ACC112 (cell line): ENCODE results near the gene RHBDD2.
"Not testable (repeated sequence)": the region's sequence is repeated elsewhere in the genome, so short reads cannot be mapped to it uniquely, and the experiment has no call there.

ENCODE experiments used
- H2AFZ ChIP-seq: fragments of 200-600 bp; sonication (generic); one replicate; pipeline ENCODE4 v1.6.0; 2017; ENCODE audit warnings: antibody characterized with exemption, low read length; ENCODE audit not compliant: unreplicated experiment
- H3K27ac ChIP-seq: fragments of 200-600 bp; sonication (generic); 2 replicates; pipeline ENCODE4 v1.5.1; 2014; ENCODE audit warnings: low read depth, mild to moderate bottlenecking, antibody characterized with exemption, low read length, moderate library complexity
- H3K27me3 ChIP-seq: fragments of 200-600 bp; sonication (generic); 2 replicates; pipeline ENCODE4 v1.6.1; 2014; ENCODE audit warnings: mild to moderate bottlenecking, antibody characterized with exemption, low read length, moderate library complexity, mixed read lengths; ENCODE audit not compliant: insufficient read depth
- H3K36me3 ChIP-seq: fragments of 200-600 bp; sonication (generic); 2 replicates; pipeline ENCODE4 v1.6.1; 2016; ENCODE audit warnings: mild to moderate bottlenecking, antibody characterized with exemption, low read length, moderate library complexity, mixed read lengths; ENCODE audit not compliant: insufficient read depth
- H3K4me1 ChIP-seq: fragments of 200-600 bp; sonication (generic); one replicate; pipeline ENCODE4 v1.6.1; 2016; ENCODE audit warnings: low read length, mixed read lengths; ENCODE audit not compliant: insufficient read depth, unreplicated experiment, control insufficient read depth
- H3K4me3 ChIP-seq: fragments of 200-600 bp; sonication (generic); 2 replicates; pipeline ENCODE4 v1.5.1; 2014; ENCODE audit warnings: mild to moderate bottlenecking, low read depth, low read length
- H3K79me2 ChIP-seq: fragments of 200-600 bp; sonication (generic); one replicate; pipeline ENCODE4 v1.6.0; 2016; ENCODE audit warnings: low read length; ENCODE audit not compliant: control insufficient read depth, unreplicated experiment, insufficient read depth

Gene RHBDD2

DNA sequence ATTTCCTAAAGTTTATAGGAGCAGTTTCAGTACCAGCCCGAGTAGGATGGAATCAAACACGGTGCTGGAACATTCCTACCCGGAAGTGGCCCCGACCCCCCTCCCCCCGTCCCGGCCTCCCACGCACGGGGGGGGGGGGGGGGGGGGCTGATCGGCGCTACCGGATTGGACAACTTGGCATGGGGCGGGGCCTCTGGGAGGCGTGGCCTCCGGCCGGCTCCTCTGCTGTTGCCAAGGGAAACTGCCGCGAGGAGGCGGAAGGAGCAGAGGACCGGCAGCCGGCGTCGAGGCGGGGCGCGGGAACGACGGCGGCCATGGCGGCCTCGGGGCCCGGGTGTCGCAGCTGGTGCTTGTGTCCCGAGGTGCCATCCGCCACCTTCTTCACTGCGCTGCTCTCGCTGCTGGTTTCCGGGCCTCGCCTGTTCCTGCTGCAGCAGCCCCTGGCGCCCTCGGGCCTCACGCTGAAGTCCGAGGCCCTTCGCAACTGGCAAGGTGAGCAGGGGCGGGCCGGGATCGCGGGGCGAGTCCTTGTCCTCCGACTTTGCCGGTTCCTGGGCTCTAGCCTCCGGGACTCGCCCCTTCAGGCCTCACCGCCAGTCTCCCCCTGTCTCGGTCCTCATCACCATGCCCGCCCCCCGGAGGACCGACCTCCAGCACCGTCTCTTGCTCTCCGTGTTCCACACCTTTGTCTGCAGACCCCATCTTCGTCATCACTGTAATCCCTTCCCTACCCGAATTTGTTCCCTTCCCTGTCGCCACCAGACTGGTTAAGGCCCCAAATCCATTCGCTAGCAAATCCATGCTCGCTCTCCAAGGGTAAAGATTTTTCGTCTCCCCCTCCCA lies at the start of gene RHBDD2:
Gene RHBDD2 (plus strand): TSS at position 266 of the 843 bp plus-strand sequence. CDS start 49 bp downstream, at position 315.
- H3K4me1 ChIP-seq = peaks cover 14% of the 10 kb centered on the region
- peaks cover 7% of the 10 kb centered on the region; the same call in 1 of the 2 replicates for H3K36me3 ChIP-seq
- peaks cover 17% of the 10 kb centered on the region for H3K79me2 ChIP-seq
- H3K27me3 ChIP-seq = no peaks in the 10 kb centered on the region
- H2AFZ ChIP-seq = peak within 1 kb of the TSS; percentile 64
- peak within 1 kb of the TSS; percentile 98 for H3K4me3 ChIP-seq
- peak within 1 kb of the TSS; percentile 23 for H3K27ac ChIP-seq

DNA sequence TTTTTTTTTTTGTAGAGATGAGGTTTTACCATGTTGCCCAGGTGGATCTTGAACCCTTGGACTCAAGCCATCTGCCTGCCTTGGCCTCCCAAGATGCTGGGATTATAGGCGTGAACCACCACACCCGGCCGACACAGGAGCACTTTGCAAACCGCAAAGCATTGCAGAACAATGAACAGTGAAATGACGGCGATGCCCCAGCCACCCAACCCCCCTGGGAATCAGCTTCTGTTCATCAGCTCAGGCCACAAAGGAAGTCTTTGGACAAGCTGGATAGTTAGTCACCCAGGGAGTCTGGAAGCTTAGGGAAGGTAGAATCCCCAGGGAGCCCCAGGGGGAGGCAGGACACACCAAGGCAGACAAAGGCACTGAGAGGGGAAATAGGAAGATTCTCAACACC lies 49.2 kb upstream of the RHBDD2 start:
- not testable (repeated sequence) for H3K36me3 ChIP-seq, H3K79me2 ChIP-seq

DNA sequence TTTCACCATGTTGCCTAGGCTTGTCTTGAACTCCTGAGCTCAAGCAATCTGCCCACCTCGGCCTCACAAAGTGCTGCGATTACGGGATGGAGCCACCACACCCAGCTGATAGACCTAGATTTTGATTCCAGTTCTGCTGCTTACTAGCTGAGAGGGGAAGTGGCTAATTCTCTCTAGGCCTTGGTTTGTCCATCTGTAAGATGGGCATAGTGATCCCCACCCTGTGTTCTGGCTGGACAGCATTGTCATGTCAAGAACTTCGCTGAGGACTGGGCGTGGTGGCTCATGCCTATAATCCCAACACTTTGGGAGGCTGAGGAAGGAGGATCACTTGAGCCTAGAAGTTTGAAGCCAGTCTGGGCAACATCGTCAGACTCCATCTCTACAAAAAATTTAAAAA lies 47.9 kb upstream of the RHBDD2 start:
- H3K4me1 ChIP-seq = no peaks in the 10 kb centered on the region
- no peak overlapping the region for H3K4me3 ChIP-seq
- H3K79me2 ChIP-seq = no peaks in the 10 kb centered on the region
- H3K27me3 ChIP-seq = peaks cover 7% of the 10 kb centered on the region; the same call in 1 of the 2 replicates
- H3K36me3 ChIP-seq = no peaks in the 10 kb centered on the region
- H3K27ac ChIP-seq = no peak overlapping the region
- no peak overlapping the region for H2AFZ ChIP-seq

More for the DNA sequence above, 49.2 kb upstream of the RHBDD2 start:
- H2AFZ ChIP-seq, H3K27me3 ChIP-seq, H3K4me1 ChIP-seq, H3K4me3 ChIP-seq, H3K27ac ChIP-seq: not testable (repeated sequence)

DNA sequence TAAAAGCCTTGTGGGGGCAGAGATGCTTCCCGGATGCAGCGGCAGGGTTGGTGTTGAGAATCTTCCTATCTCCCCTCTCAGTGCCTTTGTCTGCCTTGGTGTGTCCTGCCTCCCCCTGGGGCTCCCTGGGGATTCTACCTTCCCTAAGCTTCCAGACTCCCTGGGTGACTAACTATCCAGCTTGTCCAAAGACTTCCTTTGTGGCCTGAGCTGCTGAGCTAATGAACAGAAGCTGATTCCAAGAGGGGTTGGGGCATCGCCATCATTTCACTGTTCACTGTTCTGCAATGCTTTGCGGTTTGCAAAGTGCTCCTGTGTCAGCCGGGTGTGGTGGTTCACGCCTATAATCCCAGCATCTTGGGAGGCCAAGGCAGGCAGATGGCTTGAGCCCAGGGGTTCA lies 45.2 kb upstream of the RHBDD2 start:
- H3K4me1 ChIP-seq, H2AFZ ChIP-seq, H3K79me2 ChIP-seq, H3K36me3 ChIP-seq, H3K27me3 ChIP-seq, H3K27ac ChIP-seq, H3K4me3 ChIP-seq: not testable (repeated sequence)

DNA sequence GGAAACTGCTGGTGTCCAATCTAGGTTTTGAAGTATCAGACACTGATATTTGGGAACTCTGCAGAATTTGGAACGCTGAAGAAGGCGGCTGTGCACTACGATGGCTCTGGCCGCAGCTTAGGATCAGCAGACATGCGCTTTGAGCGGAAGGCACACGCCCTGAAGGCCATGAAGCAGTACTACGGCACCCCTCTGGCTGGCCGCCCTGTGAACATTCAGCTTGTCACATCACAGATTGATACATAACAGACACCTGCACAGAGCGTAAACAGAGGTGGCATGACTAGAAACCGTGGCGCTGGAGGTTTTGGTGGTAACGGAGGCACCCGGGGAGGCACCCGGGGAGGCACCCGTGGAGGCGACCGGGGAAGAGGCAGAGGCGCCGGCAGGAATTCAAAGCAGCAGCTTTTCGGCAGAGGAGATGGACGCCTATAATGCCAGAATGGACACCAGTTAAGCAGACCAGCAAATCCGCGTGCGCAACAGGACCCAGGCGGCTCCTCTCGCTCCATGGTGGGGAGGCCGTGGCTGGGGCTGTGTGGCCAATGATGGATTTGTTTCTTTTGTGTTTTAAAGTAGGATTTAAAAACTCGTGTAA lies 43.0 kb upstream of the RHBDD2 start:
- Histone ChIP-seq H3K27ac (no peak overlapping the region), H3K27me3 (peaks cover 7% of the 10 kb centered on the region; the same call in 1 of the 2 replicates), H3K79me2 (no peaks in the 10 kb centered on the region), H3K36me3 (no peaks in the 10 kb centered on the region), H3K4me3 (no peak overlapping the region), H2AFZ (no peak overlapping the region), H3K4me1 (no peaks in the 10 kb centered on the region)

DNA sequence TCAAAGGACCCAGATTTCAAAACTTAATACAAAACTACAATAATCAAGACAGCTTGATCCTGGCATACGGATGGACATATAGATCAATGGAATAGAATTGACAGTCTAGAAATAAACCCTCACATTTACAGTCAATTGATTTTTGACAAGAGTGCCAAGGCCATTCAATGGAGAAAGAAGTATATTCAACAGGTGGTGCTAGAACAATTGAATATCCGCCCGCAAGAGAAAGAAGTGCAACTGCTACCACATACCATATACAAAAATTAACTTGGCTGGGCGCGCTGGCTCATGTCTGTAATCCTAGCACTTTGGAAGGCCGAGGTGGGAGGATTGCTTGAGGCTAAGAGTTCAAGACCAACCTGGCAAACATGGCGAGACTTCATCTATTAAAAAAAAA lies 42.0 kb upstream of the RHBDD2 start:
- Histone ChIP-seq H3K36me3 (no peaks in the 10 kb centered on the region), H3K79me2 (no peaks in the 10 kb centered on the region), H3K27ac (no peak overlapping the region), H3K27me3 (peaks cover 4% of the 10 kb centered on the region; the same call in 1 of the 2 replicates), H2AFZ (no peak overlapping the region), H3K4me1 (peaks cover under 1% of the 10 kb centered on the region), H3K4me3 (no peak overlapping the region)

DNA sequence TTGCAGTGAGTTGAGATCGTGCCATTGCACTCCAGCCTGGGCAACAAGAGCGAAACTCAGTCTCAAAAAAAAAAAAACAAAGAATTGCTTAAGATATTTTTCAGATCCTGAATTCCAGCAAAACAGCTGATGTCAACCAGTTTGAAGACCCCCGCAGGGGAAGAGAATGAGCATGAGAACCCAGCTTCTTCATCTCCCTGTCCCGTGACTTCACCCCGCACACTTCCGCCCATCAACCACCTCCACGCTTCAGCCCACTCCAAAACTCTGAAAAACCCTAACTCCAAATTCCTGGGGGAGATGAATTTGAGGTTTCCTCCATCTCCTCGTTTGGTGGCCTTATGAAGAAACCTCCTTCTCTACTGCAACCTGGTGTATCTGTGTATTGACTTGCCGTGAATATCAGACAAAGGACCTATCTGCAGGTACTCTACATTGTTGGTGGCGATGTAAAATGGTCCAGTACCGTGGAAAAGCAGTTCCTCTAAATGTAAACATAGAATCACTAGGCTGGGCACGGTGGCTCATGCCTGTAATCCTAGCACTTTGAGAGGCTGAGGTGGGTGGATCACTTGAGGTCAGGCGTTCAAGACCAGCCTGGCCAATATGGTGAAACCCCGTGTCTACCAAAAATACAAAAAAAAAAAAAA lies 40.4 kb upstream of the RHBDD2 start:
- H3K4me3 ChIP-seq, H3K79me2 ChIP-seq, H3K27me3 ChIP-seq, H3K27ac ChIP-seq, H3K36me3 ChIP-seq, H2AFZ ChIP-seq: not testable (repeated sequence)
- H3K4me1 ChIP-seq = peaks cover 15% of the 10 kb centered on the region

DNA sequence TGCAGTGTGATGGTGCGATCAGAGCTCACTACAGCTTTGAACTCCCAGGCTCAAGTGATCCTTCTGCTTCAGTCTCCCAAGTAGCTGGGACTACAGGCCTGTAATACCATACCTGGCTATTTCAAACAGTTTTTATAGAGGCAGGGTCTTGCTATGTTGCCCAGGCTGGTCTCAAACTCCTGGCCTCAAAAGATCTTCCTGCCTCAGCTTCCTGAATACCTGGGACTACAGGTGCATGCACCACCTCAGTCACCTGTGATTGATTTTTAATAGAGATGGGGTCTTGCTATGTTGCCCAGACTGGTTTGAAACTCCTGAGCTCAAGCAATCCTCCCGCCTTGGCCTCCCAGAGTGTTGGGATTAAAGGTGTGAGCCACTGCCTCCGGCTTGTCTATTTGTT lies 38.8 kb upstream of the RHBDD2 start:
- no peak overlapping the region for H2AFZ ChIP-seq
- H3K27me3 ChIP-seq = no peaks in the 10 kb centered on the region
- no peaks in the 10 kb centered on the region for H3K36me3 ChIP-seq
- peaks cover 17% of the 10 kb centered on the region for H3K4me1 ChIP-seq
- H3K4me3 ChIP-seq = no peak overlapping the region
- no peaks in the 10 kb centered on the region for H3K79me2 ChIP-seq
- H3K27ac ChIP-seq = no peak overlapping the region

DNA sequence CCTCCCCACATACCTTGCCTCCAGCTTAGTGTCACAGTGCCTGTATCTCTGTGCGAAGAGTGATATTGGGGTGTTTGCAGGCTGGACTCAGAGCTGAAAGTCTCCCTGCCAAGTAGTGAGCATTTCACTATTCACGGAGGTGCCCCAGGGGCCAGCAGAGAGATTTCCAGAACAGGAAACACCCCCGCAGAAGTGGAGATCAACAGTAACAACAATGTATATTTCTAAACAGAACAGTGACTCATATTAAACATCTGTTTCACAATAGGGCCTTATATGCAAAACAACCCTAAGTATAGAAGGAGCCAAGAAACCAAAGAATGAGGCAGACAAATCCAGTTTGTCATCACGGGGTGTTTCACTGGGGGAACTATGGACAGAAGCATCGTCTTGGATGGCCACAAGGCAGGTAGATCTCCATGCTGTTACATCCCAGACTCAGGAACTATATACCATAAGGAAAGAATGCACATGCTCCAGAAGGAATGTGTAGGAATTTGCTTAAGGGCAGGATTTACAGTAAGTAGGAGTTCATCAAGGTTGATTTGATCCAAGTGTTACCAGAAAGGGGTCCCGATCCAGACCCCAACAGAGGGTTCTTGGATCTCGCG lies 35.9 kb upstream of the RHBDD2 start:
- peak overlapping the region; percentile 67 for H3K4me3 ChIP-seq
- peak overlapping the region; percentile 82 for H3K27ac ChIP-seq

DNA sequence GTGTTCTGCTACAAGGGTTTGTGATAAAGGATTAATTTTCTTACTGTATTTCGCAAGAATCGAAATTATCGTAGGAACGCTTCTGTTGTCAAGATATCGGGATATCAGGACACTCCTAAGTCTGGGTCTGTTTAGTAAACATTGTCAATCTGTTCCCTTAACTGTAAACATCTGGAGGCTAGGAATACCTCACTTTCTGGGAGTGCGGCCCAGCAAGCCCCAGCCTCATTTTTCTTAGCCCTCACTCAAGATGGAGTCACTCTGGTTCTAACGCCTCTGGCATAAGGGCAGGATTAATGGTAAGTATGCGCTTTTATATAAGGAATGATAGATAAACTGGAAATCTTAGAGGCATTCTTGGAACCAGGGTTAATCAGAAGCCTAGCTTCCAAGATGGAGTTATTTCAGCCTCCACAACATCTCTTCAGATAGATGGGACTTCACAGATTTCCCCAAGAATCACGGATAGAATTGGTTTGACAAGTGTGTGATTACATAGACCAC lies 35.2 kb upstream of the RHBDD2 start:
- Histone ChIP-seq H3K79me2 (no peaks in the 10 kb centered on the region), H3K4me1 (peaks cover 17% of the 10 kb centered on the region), H2AFZ (no peak overlapping the region), H3K27ac (peak overlapping the region; percentile 82; the same call in 1 of the 2 replicates), H3K27me3 (no peaks in the 10 kb centered on the region), H3K36me3 (no peaks in the 10 kb centered on the region), H3K4me3 (no peak overlapping the region)

More for the DNA sequence above, 35.9 kb upstream of the RHBDD2 start:
- Histone ChIP-seq H2AFZ (peak overlapping the region; percentile 74), H3K36me3 (no peaks in the 10 kb centered on the region), H3K27me3 (no peaks in the 10 kb centered on the region), H3K79me2 (no peaks in the 10 kb centered on the region), H3K4me1 (peaks cover 17% of the 10 kb centered on the region)
